ENCODE results near the gene OR10H4.

The OR10H4 gene

DNA sequence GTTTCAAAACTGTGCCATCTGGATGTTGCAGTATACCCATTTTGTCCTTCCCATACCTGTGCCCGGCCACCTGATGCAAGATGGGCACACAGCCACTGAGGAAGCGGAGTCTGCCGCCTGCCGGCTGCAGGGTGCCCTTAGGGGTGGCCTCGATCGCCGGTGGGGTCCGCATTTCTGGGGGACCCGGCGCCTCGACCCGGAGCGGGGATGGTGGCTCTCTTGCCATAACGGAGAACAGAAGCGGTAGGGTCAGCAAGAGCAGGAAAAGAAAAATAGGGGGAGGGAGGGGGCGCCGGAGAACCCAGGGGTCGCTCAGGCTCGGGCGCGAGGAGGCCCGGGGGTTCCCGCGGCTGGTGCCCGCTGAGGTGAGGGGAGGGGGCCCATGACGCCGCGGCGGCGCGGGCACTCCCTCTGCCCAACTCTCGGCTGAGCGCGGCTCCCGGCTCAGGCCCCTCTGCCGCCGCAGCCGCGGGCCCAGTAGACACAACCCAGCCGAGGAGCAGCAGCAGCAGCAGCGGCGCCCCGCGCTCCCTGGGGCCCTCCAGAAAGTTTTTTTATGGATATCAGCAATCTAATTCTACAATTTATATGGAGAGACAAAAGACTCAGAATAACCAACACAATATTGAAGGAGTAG is 37.1 kb upstream of the OR10H4 start:
- in situ Hi-C loops (cut with HindIII; ENCODE audit: low pct_ligation_motif_present, low sequenced_read_pairs), result no loop called here
- Histone ChIP-seq H3K36me3 (replicated peaks) (no peaks in the 10 kb centered on the region), H3K27ac (no peak overlapping the region), H3K27me3 (replicated peaks) (peaks cover 1% of the 10 kb centered on the region), H3K4me3 (ENCODE audit: low read depth, low read length) (no peak overlapping the region)
- TF ChIP-seq, protein P1, sequence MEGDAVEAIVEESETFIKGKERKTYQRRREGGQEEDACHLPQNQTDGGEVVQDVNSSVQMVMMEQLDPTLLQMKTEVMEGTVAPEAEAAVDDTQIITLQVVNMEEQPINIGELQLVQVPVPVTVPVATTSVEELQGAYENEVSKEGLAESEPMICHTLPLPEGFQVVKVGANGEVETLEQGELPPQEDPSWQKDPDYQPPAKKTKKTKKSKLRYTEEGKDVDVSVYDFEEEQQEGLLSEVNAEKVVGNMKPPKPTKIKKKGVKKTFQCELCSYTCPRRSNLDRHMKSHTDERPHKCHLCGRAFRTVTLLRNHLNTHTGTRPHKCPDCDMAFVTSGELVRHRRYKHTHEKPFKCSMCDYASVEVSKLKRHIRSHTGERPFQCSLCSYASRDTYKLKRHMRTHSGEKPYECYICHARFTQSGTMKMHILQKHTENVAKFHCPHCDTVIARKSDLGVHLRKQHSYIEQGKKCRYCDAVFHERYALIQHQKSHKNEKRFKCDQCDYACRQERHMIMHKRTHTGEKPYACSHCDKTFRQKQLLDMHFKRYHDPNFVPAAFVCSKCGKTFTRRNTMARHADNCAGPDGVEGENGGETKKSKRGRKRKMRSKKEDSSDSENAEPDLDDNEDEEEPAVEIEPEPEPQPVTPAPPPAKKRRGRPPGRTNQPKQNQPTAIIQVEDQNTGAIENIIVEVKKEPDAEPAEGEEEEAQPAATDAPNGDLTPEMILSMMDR (IDR thresholded peaks at IDR 0.05; ENCODE audit: low read depth, low read length, missing control alignments), result no peak
- DNase-seq, result no peak

DNA sequence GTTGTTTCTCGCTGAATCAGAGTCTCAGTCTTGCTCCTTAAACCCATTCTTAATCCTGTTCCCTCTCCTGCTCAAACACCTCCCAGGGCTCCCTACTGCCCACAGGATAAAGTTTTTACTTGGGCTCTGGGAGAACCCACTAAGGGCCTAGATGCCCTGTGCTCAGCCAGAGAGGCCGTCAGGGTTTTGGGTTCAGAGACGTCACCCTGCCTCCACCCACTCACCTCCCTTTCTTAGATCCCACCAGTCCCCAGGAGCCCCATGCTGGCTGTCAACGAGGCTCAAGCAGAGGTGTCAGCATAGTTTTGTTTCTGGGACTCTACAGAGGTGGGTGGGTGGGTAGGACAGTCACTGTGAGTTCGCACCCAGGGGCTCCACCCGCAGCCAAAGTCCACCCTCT is 35.4 kb upstream of the OR10H4 start:
- TF ChIP-seq, protein P1 (IDR thresholded peaks at IDR 0.05; ENCODE audit: low read depth, low read length, missing control alignments), result no peak
- no peak overlapping the region for H3K4me3 ChIP-seq (ENCODE audit: low read depth, low read length)
- no peak for DNase-seq
- H3K36me3 ChIP-seq (replicated peaks), result no peaks in the 10 kb centered on the region
- H3K27me3 ChIP-seq (replicated peaks), result peaks cover 1% of the 10 kb centered on the region
- H3K27ac ChIP-seq, result no peak overlapping the region
- in situ Hi-C loops (cut with HindIII; ENCODE audit: low pct_ligation_motif_present, low sequenced_read_pairs), result no loop called here

DNA sequence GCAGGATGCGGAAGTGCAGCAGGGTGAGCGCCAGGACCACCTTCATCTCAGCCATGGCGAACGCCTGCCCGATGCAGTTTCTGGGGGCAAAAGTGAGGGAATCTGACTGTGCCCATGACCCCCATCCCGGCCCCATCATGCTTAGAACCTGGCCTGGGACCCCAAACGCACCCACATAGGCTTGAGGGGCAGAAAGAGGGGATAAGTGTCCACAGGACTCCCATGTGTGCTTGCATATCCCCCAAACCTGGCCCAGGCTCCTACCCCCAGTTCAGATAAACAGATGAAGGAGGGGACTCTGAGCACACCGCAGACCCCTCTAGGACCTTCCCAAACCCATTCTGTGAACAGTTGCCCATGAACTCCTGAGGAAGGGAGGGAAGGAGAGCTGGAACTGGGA is 35.0 kb upstream of the OR10H4 start:
- no peak for DNase-seq
- TF ChIP-seq, protein P1 (IDR thresholded peaks at IDR 0.05; ENCODE audit: low read depth, low read length, missing control alignments), result no peak
- Histone ChIP-seq H3K27me3 (replicated peaks) (peaks cover 1% of the 10 kb centered on the region), H3K4me3 (ENCODE audit: low read depth, low read length) (no peak overlapping the region), H3K27ac (no peak overlapping the region), H3K36me3 (replicated peaks) (no peaks in the 10 kb centered on the region)
- in situ Hi-C loops (cut with HindIII; ENCODE audit: low pct_ligation_motif_present, low sequenced_read_pairs), result no loop called here

DNA sequence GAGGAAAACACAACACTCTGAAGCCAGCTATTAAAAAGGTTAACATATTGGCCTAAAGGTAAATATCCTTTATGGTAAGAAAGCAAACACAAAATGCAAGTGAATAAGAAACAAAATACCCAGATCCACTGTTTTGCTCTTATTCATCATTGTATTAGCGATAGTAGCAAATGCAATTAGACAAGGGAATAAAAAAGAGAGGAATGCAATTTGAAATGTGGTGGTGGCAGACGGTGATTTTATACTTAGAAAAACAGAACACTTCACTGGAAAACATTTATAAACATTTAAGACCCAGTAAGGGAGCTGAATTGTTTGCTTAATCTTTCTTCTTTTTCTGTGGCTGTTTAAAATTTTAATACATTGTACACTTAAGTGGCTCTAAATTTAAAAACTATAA is 33.7 kb upstream of the OR10H4 start:
- no peak for DNase-seq
- TF ChIP-seq, protein P1 (IDR thresholded peaks at IDR 0.05; ENCODE audit: low read depth, low read length, missing control alignments), result no peak
- H3K27ac ChIP-seq, result no peak overlapping the region
- in situ Hi-C loops (cut with HindIII; ENCODE audit: low pct_ligation_motif_present, low sequenced_read_pairs), result no loop called here
- peaks cover 1% of the 10 kb centered on the region for H3K27me3 ChIP-seq (replicated peaks)
- H3K36me3 ChIP-seq (replicated peaks), result no peaks in the 10 kb centered on the region
- no peak overlapping the region for H3K4me3 ChIP-seq (ENCODE audit: low read depth, low read length)

DNA sequence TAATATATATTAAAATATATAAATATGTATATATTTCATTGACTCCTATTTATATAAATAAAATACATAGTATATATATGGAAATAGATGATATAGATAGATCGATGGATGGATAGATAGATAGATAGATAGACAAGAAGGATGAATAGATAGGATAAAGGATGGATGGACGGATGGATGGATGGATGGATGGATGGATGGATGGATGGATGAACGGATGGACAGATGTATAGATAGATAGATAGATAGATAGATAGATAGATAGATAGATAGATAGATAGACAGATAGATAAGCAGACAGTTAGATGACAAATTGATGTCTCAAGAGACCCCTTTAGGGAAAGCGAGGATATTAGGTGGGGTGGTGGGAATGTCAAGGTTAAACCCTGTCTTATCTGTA is 29.6 kb upstream of the OR10H4 start:
- in situ Hi-C loops (cut with HindIII; ENCODE audit: low pct_ligation_motif_present, low sequenced_read_pairs), result no loop called here

More for the DNA sequence above, 29.6 kb upstream of the OR10H4 start:
- TF ChIP-seq, protein P1 (IDR thresholded peaks at IDR 0.05; ENCODE audit: low read depth, low read length, missing control alignments), result no peak
- no peak for DNase-seq
- no peak overlapping the region for H3K4me3 ChIP-seq (ENCODE audit: low read depth, low read length)
- H3K27ac ChIP-seq, result no peak overlapping the region
- H3K27me3 ChIP-seq (replicated peaks), result no peaks in the 10 kb centered on the region
- no peaks in the 10 kb centered on the region for H3K36me3 ChIP-seq (replicated peaks)
